ENCODE measurements around the gene LIF. TPM values are rescaled to one million over a fixed set of nuclear protein-coding genes. Genes with fewer than 3 reads are reported as not detected.

Gene LIF
- total and polyA plus RNA-seq, 2 experiments from 2014 or later = 8.2 to 13.4 TPM

DNA sequence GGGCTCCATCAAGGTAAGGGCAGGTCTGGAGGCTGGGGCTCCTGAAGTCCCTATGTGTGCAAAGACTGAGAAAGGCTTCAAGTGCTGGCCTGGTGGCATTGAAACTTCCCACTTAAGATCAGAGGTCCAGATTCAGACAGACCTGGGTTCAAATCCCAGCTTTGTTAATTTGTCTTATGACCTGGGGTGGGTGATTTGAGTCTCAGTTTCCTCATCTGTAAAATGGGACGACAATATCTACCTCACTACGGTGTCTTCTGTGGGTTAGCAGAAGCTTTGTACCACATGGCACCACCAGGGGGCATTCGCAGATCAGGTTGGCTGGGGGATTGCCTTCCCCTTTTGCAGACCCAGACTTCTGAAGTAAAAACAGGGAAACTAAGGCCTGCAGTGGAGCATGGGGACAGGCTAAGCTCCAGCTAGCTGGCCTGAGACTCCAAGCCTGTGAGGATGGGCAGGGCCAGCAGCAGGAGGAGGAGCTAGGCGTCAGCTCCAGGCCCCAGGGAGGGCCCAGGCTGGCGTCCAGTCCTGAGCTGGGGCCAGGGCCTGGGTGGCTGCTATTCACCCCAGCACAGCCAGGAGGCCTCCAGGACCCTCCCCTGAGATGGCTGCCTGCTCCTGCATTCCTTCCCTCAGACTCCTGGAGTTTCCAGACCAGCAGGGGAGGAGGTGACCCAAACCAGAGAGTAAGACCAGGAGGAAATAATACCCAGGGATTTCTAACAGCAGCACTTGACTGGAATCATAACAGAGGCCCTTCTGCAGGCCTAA, 41.3 kb upstream of the LIF start:
- TF ChIP-seq EZH2 (IDR thresholded peaks at IDR 0.05; ENCODE audit: borderline replicate concordance) (no peak), EZH2phosphoT487 (IDR thresholded peaks at IDR 0.05; ENCODE audit: low read depth, severe bottlenecking, unreplicated experiment) (no peak)
- TF ChIP-seq, protein P1, sequence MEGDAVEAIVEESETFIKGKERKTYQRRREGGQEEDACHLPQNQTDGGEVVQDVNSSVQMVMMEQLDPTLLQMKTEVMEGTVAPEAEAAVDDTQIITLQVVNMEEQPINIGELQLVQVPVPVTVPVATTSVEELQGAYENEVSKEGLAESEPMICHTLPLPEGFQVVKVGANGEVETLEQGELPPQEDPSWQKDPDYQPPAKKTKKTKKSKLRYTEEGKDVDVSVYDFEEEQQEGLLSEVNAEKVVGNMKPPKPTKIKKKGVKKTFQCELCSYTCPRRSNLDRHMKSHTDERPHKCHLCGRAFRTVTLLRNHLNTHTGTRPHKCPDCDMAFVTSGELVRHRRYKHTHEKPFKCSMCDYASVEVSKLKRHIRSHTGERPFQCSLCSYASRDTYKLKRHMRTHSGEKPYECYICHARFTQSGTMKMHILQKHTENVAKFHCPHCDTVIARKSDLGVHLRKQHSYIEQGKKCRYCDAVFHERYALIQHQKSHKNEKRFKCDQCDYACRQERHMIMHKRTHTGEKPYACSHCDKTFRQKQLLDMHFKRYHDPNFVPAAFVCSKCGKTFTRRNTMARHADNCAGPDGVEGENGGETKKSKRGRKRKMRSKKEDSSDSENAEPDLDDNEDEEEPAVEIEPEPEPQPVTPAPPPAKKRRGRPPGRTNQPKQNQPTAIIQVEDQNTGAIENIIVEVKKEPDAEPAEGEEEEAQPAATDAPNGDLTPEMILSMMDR (IDR thresholded peaks at IDR 0.05; ENCODE audit: poor library complexity) = peak; percentile 64
- WGBS (ENCODE audit: low lambda C conversion rate, missing lambda C conversion rate) = 33% methylated on average over 5 of the region's 5 CpGs
- no peaks in the 10 kb centered on the region for H3K27me3 ChIP-seq
- no peaks in the 10 kb centered on the region for H4K20me1 ChIP-seq (ENCODE audit: insufficient read depth, poor library complexity, severe bottlenecking)
- H3K27ac ChIP-seq = peak overlapping the region; percentile 84
- peak overlapping the region; percentile 97 for H3K4me2 ChIP-seq
- no peaks in the 10 kb centered on the region for H3K9me2 ChIP-seq (replicated peaks; ENCODE audit: insufficient read depth)
- no peak overlapping the region for H3K4me3 ChIP-seq
- H2AFZ ChIP-seq = no peak overlapping the region
- no peaks in the 10 kb centered on the region for H3K79me2 ChIP-seq
- no peaks in the 10 kb centered on the region for H3K36me3 ChIP-seq (replicated peaks; ENCODE audit: insufficient read depth, low read depth)
- H3K4me1 ChIP-seq (ENCODE audit: insufficient read depth) = peaks cover 10% of the 10 kb centered on the region
- H3K9me3 ChIP-seq (ENCODE audit: low read depth) = no peaks in the 10 kb centered on the region
- peak; percentile 93 for DNase-seq (ENCODE audit: low spot score)

DNA sequence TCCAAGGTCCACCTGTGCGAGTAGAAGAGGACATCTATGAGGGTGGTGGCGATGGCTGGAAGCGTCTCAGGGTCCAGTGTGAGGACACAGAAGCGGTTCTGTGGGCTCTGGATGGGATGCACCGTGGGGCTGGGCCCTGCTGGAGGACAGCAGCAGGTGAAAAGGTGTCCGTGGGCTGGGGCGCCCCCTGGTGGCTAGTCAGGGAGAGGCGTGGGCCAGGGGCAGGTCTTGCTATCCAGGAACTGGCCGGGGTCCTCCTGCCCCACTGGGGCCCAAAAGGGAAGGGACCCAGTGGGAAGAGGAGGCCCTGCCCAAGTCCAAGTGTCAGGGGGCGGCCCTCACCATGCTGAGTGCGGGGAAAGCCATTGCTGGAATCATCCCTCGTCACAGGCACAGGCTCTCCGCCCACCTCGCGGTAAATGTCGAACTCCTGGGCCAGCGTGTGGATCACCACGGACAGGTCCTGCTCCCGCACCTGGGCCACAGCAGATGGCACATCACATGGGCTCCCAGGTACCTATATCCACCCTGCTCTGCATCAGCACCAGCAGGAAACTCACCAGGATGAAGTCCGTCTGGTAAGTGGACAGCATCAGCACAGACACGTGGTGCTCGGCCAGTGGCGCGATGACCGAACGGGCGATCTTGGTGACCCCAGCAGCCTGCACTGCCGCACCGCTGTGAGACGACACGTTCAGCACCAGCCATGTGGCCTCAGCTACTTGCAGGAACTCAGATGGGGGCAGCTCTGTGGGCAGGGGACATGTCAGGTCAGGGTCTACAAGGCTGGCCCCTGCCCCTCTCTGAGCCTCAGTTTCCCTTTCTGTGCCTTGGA, 40.5 kb upstream of the LIF start:
- Histone ChIP-seq H2AFZ (no peak overlapping the region), H4K20me1 (ENCODE audit: insufficient read depth, poor library complexity, severe bottlenecking) (no peaks in the 10 kb centered on the region), H3K4me1 (ENCODE audit: insufficient read depth) (peaks cover 10% of the 10 kb centered on the region)

DNA sequence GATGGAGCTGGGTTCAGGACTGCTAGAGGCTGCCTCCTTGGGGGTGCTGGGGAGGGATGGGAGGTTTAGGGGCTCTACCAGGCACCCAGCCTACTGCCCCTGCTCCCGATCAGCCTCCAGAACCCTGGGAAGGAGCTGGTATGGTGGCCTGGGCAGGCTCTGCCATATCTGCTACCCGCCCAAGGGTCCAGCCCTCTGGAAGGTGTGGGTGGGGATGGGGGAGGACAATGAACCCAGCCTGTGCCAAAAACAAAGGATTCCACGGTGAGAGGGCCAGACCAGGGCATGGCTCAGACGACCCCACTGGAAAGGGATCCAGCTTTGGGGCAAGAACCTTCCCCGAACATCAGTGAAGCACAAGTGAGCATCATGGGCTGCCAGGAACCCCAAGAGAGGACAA, 39.8 kb upstream of the LIF start:
- H2AFZ ChIP-seq = no peak overlapping the region
- DNase-seq (ENCODE audit: low spot score) = no peak
- H3K27ac ChIP-seq = no peak overlapping the region
- TF ChIP-seq EZH2phosphoT487 (IDR thresholded peaks at IDR 0.05; ENCODE audit: low read depth, severe bottlenecking, unreplicated experiment) (no peak), EZH2 (IDR thresholded peaks at IDR 0.05; ENCODE audit: borderline replicate concordance) (no peak)
- TF ChIP-seq, protein P1 (IDR thresholded peaks at IDR 0.05; ENCODE audit: poor library complexity) = no peak
- WGBS (ENCODE audit: low lambda C conversion rate, missing lambda C conversion rate) = 93% methylated on average over 5 of the region's 5 CpGs
- peaks cover 10% of the 10 kb centered on the region for H3K4me1 ChIP-seq (ENCODE audit: insufficient read depth)
- no peaks in the 10 kb centered on the region for H3K27me3 ChIP-seq
- no peak overlapping the region for H3K4me3 ChIP-seq
- no peak overlapping the region for H3K4me2 ChIP-seq
- no peaks in the 10 kb centered on the region for H3K9me2 ChIP-seq (replicated peaks; ENCODE audit: insufficient read depth)
- no peaks in the 10 kb centered on the region for H4K20me1 ChIP-seq (ENCODE audit: insufficient read depth, poor library complexity, severe bottlenecking)
- no peaks in the 10 kb centered on the region for H3K36me3 ChIP-seq (replicated peaks; ENCODE audit: insufficient read depth, low read depth)
- no peaks in the 10 kb centered on the region for H3K9me3 ChIP-seq (ENCODE audit: low read depth)
- no peaks in the 10 kb centered on the region for H3K79me2 ChIP-seq

More for the DNA sequence above, 40.5 kb upstream of the LIF start:
- Histone ChIP-seq H3K27ac (no peak overlapping the region), H3K4me3 (no peak overlapping the region), H3K4me2 (no peak overlapping the region), H3K36me3 (replicated peaks; ENCODE audit: insufficient read depth, low read depth) (no peaks in the 10 kb centered on the region), H3K9me2 (replicated peaks; ENCODE audit: insufficient read depth) (no peaks in the 10 kb centered on the region), H3K9me3 (ENCODE audit: low read depth) (no peaks in the 10 kb centered on the region), H3K27me3 (no peaks in the 10 kb centered on the region), H3K79me2 (no peaks in the 10 kb centered on the region)
- DNase-seq (ENCODE audit: low spot score) = peak; percentile 74
- TF ChIP-seq EZH2phosphoT487 (IDR thresholded peaks at IDR 0.05; ENCODE audit: low read depth, severe bottlenecking, unreplicated experiment) = no peak
- no peak for TF ChIP-seq EZH2 (IDR thresholded peaks at IDR 0.05; ENCODE audit: borderline replicate concordance)
- TF ChIP-seq, protein P1 (IDR thresholded peaks at IDR 0.05; ENCODE audit: poor library complexity) = peak; percentile 79
- WGBS (ENCODE audit: low lambda C conversion rate, missing lambda C conversion rate) = 73% methylated on average over 31 of the region's 31 CpGs
